Activated CD4-positive, alpha-beta memory T cell treated with anti-CD3 and anti-CD28 coated beads for 36 hours (primary cell): ENCODE data around the gene BACH1. TPM values are rescaled to one million over a fixed set of nuclear protein-coding genes. Genes with fewer than 3 reads are reported as not detected.
"Not testable (repeated sequence)": the region's sequence is repeated elsewhere in the genome, so short reads cannot be mapped to it uniquely, and the experiment has no call there.

Experiments
- CTCF ChIA-PET: fragments of 350-600 bp; sonication (Branson Sonifier 250); formaldehyde crosslinking; loops from one replicate; lab custom pipeline; 2021; ENCODE audit warnings: antibody characterized with exemption, inconsistent platforms; lab: Charles Lee
- POLR2A ChIA-PET: fragments of 350-600 bp; sonication (Branson Sonifier 250); formaldehyde crosslinking; loops from one replicate; lab custom pipeline; 2021; ENCODE audit warnings: antibody characterized with exemption; lab: Charles Lee
- DNase-seq: peaks from one replicate; pipeline ENCODE4 v3.0.0-alpha.2; 2020
- H3K27ac Mint-ChIP-seq: one replicate; pipeline ENCODE4 v1.8.0; 2021; ENCODE audit warnings: mixed read lengths
- H3K27me3 Mint-ChIP-seq: one replicate; pipeline ENCODE4 v1.8.0; 2021; ENCODE audit warnings: mixed read lengths
- H3K36me3 Mint-ChIP-seq: one replicate; pipeline ENCODE4 v1.8.0; 2021; ENCODE audit warnings: mixed read lengths
- H3K4me1 Mint-ChIP-seq: one replicate; pipeline ENCODE4 v1.8.0; 2021; ENCODE audit warnings: low read depth, mixed read lengths
- H3K4me3 Mint-ChIP-seq: one replicate; pipeline ENCODE4 v1.8.0; 2021; ENCODE audit warnings: mild to moderate bottlenecking, mixed read lengths
- H3K9me3 Mint-ChIP-seq: one replicate; pipeline ENCODE4 v1.8.0; 2021; ENCODE audit warnings: mixed read lengths
- intact Hi-C: fragments of 100-400 bp; cut with micrococcal nuclease; formaldehyde crosslinking; loops from one replicate; pipeline ENCODE4 v1.15.1; 2023
- total RNA-seq, 2 experiments: library from RNA; stranded (reverse); gene quantifications; one replicate each; pipeline ENCODE4 v1.2.3, GENCODE V29; 2021

BACH1 gene
- total RNA-seq, 2 experiments from 2014 or later, result 22.9 to 23.0 TPM

DNA sequence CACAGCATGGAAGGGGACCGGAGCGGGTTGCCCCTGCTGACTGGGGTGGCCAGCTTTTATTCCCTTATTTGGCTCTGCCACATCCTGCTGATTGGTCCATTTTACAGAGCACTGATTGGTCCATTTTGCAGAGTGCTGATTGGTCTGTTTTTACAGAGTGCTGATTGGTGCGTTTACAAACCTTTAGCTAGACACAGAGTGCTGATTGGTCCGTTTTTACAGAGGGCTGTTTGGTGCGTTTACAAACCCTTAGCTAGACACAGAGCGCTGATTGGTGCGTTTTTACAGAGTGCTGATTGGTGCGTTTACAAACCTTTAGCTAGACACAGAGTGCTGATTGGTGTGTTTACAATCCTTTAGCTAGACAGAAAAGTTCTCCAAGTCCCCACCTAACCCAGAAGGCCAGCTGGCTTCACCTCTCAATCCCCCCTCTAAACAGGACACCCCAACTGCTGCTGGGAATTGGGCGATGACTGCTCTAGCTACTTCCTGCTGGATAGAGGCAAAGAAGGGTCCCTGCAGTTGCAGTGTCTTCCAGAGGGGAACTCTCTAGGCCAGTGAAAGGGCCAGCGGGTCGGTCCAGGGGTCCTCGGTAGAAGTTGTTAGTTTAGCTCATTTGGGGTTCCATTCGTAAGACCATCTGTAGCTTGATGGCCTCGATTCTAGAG lies 56.5 kb downstream of the BACH1 start:
- DNase-seq, H3K27me3 Mint-ChIP-seq, H3K4me3 Mint-ChIP-seq, intact Hi-C loops, POLR2A ChIA-PET, H3K27ac Mint-ChIP-seq, H3K4me1 Mint-ChIP-seq: not testable (repeated sequence)
- CTCF ChIA-PET, result interaction anchor here (0.7 kb wide), 1 partner anchor 22 kb away, joined by 3 read pairs; no protein-coding TSS in a partner anchor
- peaks cover 24% of the 10 kb centered on the region for H3K36me3 Mint-ChIP-seq
- peaks cover 18% of the 10 kb centered on the region for H3K9me3 Mint-ChIP-seq

DNA sequence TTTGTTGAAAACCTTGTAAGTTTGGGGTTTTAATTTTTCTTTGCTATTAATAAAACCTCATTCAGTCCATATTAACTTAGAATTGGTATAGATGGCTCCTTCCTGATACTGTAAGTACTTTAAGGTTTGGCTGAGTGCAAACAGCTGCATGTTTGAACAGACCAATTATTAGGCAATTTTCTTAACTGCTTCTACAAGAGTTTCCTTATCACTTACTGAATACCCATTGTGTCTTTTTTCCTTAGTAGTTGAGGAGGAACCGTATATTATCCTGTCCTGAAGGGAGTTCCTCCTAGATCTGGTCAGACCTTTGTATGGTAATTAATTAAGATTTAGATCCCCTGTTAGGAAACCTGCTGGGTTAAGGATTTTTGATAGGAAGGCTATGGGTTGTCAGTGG lies 57.6 kb downstream of the BACH1 start:
- intact Hi-C loops, result not testable (repeated sequence)

DNA sequence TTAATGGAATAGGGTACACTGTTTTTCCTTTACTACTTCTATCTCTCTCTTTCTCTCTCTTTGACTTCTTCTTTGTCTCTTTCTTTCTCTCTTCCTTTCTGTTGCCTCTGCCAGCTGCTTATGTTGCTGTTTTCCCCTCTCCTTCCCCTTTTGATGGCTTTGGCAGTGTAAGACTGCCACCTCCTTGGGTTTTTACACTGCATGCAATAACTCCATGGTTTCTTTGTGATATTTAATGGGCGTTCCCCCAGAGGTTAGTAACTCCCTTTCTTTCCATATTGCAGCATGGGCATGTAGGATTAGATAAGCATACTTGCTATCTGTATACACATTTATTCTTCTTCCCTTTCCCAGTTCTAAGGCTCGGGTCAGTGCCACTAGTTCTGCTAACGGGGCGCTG lies 58.1 kb downstream of the BACH1 start:
- H3K4me1 Mint-ChIP-seq, H3K4me3 Mint-ChIP-seq, POLR2A ChIA-PET, H3K27ac Mint-ChIP-seq, intact Hi-C loops, H3K27me3 Mint-ChIP-seq, DNase-seq: not testable (repeated sequence)
- peaks cover 18% of the 10 kb centered on the region for H3K9me3 Mint-ChIP-seq
- CTCF ChIA-PET, result interaction anchor here (1.5 kb wide), 1 partner anchor 9 kb away, joined by 5 read pairs; no protein-coding TSS in a partner anchor
- H3K36me3 Mint-ChIP-seq, result peaks cover 19% of the 10 kb centered on the region

More for the DNA sequence above, 57.6 kb downstream of the BACH1 start:
- POLR2A ChIA-PET, H3K27ac Mint-ChIP-seq, DNase-seq, CTCF ChIA-PET, H3K4me1 Mint-ChIP-seq, H3K4me3 Mint-ChIP-seq, H3K27me3 Mint-ChIP-seq: not testable (repeated sequence)
- peaks cover 24% of the 10 kb centered on the region for H3K36me3 Mint-ChIP-seq
- H3K9me3 Mint-ChIP-seq, result peaks cover 18% of the 10 kb centered on the region

DNA sequence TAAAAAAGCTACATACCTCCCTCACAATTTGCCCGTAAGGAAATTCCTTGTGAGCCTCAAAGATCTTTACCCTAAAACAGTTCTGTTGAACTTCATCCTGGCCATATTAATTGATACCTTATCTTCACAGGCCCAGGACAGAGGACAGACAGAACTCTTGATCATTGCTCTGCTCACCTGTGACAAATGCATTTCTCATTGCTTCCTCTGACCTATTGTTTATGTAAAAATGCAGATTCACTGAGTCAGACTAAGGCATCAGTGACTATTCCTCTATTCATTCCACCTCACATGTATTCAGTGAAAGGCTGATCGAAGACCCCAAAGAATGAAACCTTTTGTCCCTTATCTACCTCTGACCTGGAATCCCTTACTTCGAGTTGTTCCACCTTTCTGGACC lies 61.0 kb downstream of the BACH1 start:
- no peak overlapping the region for H3K27ac Mint-ChIP-seq
- intact Hi-C loops, result no loop called here
- no peak for DNase-seq
- H3K4me3 Mint-ChIP-seq, result no peak overlapping the region
- ChIA-PET POLR2A (no interaction called here), CTCF (no interaction called here)
- peaks cover 5% of the 10 kb centered on the region for H3K4me1 Mint-ChIP-seq
- H3K27me3 Mint-ChIP-seq, result no peaks in the 10 kb centered on the region
- peaks cover 9% of the 10 kb centered on the region for H3K9me3 Mint-ChIP-seq
- H3K36me3 Mint-ChIP-seq, result peaks cover 5% of the 10 kb centered on the region

- Mint-ChIP-seq H3K36me3 (peaks cover 4% of the 10 kb centered on the region), H3K4me3 (no peak overlapping the region), H3K9me3 (no peaks in the 10 kb centered on the region), H3K27me3 (no peaks in the 10 kb centered on the region), H3K27ac (no peak overlapping the region), H3K4me1 (peaks cover 5% of the 10 kb centered on the region)
- CTCF ChIA-PET, result interaction anchor here (0.8 to 1.8 kb wide), 6 partner anchors 10 to 489 kb away, joined by 4 to 13 read pairs (median 6); no protein-coding TSS in a partner anchor
- POLR2A ChIA-PET, result interaction anchor here (0.9 kb wide), 1 partner anchor 11 kb away, joined by 3 read pairs; no protein-coding TSS in a partner anchor
- DNase-seq, result peak; percentile 24
- intact Hi-C loops, result loop anchor here (1.0 kb wide), 1 partner anchor 488 kb away; no protein-coding TSS in a partner anchor
Observed at GRCh38 chr21:29360799-29361765, 62.4 kb downstream of the BACH1 start.

DNA sequence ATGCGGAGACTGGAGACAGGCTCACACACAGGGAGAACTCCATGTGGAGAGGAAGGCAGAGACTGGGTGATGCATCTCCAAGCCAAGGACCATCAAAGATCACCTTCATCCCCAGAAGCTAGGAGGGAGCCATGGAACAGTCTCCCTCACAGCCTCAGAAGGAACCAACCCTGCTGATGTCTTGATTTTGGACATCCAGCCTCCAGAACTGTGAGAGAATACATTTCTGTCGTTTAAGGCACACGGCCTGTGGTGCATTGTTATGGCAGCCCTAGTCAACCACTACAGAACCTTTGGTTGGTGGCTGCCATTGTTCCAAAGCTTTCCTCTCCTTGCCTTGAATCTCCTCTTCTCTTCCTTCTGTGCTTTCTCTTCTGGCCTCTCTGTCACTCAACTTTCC lies 64.0 kb downstream of the BACH1 start:
- peaks cover 7% of the 10 kb centered on the region for H3K36me3 Mint-ChIP-seq
- no peaks in the 10 kb centered on the region for H3K27me3 Mint-ChIP-seq
- no peak overlapping the region for H3K4me3 Mint-ChIP-seq
- intact Hi-C loops, result no loop called here
- H3K27ac Mint-ChIP-seq, result no peak overlapping the region
- CTCF ChIA-PET, result no interaction called here
- DNase-seq, result no peak
- POLR2A ChIA-PET, result no interaction called here
- H3K9me3 Mint-ChIP-seq, result no peaks in the 10 kb centered on the region
- H3K4me1 Mint-ChIP-seq, result peaks cover 4% of the 10 kb centered on the region

DNA sequence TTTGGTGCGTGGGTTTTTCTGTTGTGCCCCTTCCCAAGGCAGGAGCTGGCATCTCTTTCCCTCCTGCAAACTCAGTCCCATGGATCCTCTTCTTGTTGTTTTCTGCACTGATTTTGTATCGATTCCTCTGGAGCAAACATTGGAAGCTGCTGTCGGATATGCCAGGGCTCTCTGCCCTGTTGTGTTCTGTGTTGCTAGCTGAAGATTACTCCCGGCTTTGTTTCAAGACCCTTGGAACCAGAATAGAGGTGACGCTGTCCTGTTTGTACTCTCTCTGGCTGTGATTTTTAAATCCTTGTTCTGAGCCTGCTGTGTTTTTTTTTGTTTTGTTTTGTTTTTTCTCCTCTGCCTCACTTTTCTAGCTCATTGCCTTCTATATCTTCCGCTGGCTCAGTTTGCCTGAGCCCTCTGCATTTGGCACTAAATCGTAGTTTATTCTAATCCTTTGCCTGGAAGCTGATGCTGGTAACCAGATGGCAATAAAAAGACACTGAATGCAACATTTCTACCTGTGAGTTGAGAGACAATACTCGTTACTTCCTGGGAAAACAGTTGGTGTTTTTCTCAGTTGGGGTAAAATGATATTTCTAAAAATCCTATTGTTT lies 67.0 kb downstream of the BACH1 start:
- POLR2A ChIA-PET, result no interaction called here
- Mint-ChIP-seq H3K27me3 (no peaks in the 10 kb centered on the region), H3K9me3 (no peaks in the 10 kb centered on the region), H3K27ac (no peak overlapping the region), H3K4me1 (peaks cover under 1% of the 10 kb centered on the region), H3K4me3 (no peak overlapping the region), H3K36me3 (peaks cover 13% of the 10 kb centered on the region)
- CTCF ChIA-PET, result interaction anchor here (1.1 kb wide), 1 partner anchor 169 kb away, joined by 3 read pairs; no protein-coding TSS in a partner anchor
- DNase-seq, result no peak
- intact Hi-C loops, result no loop called here

- Mint-ChIP-seq H3K27ac (no peak overlapping the region), H3K36me3 (peaks cover 13% of the 10 kb centered on the region)
- POLR2A ChIA-PET, result no interaction called here
Observed at GRCh38 chr21:29366532-29366931, 67.8 kb downstream of the BACH1 start.

GRCh38 chr21:29367335-29367734 lies 68.6 kb downstream of the BACH1 start:
- Mint-ChIP-seq H3K27me3 (no peaks in the 10 kb centered on the region), H3K9me3 (no peaks in the 10 kb centered on the region), H3K36me3 (peaks cover 13% of the 10 kb centered on the region), H3K27ac (no peak overlapping the region), H3K4me3 (no peak overlapping the region), H3K4me1 (peaks cover 16% of the 10 kb centered on the region)
- ChIA-PET POLR2A (no interaction called here), CTCF (no interaction called here)
- intact Hi-C loops, result no loop called here
- DNase-seq, result no peak

More at GRCh38 chr21:29366532-29366931, 67.8 kb downstream of the BACH1 start:
- intact Hi-C loops, result no loop called here
- DNase-seq, result no peak
- Mint-ChIP-seq H3K4me1 (peaks cover 8% of the 10 kb centered on the region), H3K27me3 (no peaks in the 10 kb centered on the region), H3K4me3 (no peak overlapping the region), H3K9me3 (no peaks in the 10 kb centered on the region)
- CTCF ChIA-PET, result no interaction called here

DNA sequence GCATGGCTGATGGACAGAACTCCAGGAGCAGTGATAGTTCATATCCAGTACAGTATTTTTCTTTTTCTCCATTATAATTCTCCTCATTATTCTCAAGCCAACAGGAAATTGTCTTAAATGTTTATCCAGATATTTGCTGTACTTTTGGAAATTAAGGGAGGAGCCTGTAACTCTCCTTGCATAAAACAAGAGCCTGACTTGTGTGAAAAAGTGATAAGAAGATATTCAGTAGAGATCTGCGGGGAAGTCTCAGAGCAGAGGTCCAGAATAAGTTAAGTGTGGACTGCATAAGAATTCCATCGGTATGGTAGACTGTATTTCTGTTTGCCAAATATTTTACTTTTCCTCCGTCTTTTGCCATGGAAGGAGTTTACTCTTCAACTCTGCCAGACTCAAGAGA lies 70.2 kb downstream of the BACH1 start:
- ChIA-PET POLR2A (no interaction called here), CTCF (interaction anchor here (2.7 kb wide), 1 partner anchor 205 kb away, joined by 5 read pairs; no protein-coding TSS in a partner anchor)
- H3K4me3 Mint-ChIP-seq, result no peak overlapping the region
- no peak for DNase-seq
- H3K4me1 Mint-ChIP-seq, result peaks cover 18% of the 10 kb centered on the region
- H3K36me3 Mint-ChIP-seq, result peaks cover 16% of the 10 kb centered on the region
- intact Hi-C loops, result no loop called here
- H3K27ac Mint-ChIP-seq, result no peak overlapping the region
- no peaks in the 10 kb centered on the region for H3K27me3 Mint-ChIP-seq
- peaks cover 5% of the 10 kb centered on the region for H3K9me3 Mint-ChIP-seq

GRCh38 chr21:29371464-29371863 lies 72.7 kb downstream of the BACH1 start:
- intact Hi-C loops, result loop anchor here (1.0 to 5.0 kb wide), 6 partner anchors 23 to 294 kb away; no protein-coding TSS in a partner anchor
- peak overlapping the region; percentile 64 for H3K27ac Mint-ChIP-seq
- DNase-seq, result peak; percentile 54
- H3K4me1 Mint-ChIP-seq, result peaks cover 20% of the 10 kb centered on the region
- no peaks in the 10 kb centered on the region for H3K27me3 Mint-ChIP-seq
- POLR2A ChIA-PET, result interaction anchor here (0.7 to 1.6 kb wide), 7 partner anchors 10 to 299 kb away, joined by 3 to 17 read pairs (median 3); partner anchors contain the start of genes BACH1 and CCT8
- H3K9me3 Mint-ChIP-seq, result peaks cover 5% of the 10 kb centered on the region
- H3K36me3 Mint-ChIP-seq, result peaks cover 16% of the 10 kb centered on the region
- no peak overlapping the region for H3K4me3 Mint-ChIP-seq
- CTCF ChIA-PET, result interaction anchor here (0.6 to 3.9 kb wide), 41 partner anchors 10 to 300 kb away, joined by 3 to 72 read pairs (median 5); partner anchors contain the start of genes BACH1 and CCT8
